ENCODE measurements around the gene MYCBP. TPM values are rescaled to one million over a fixed set of nuclear protein-coding genes. Genes with fewer than 3 reads are reported as not detected.

The MYCBP gene
- total and polyA plus RNA-seq, 8 donors = 2.2 to 111 (median 13.8) TPM

GRCh38 chr1:38834221-38834782 is 38.8 kb downstream of the MYCBP start:
- WGBS, 5 donors = 82 to 92% (median 85%) methylated on average over 3 of the region's 3 CpGs
- DNase-seq = no peak
- TF ChIP-seq POLR2AphosphoS5 (IDR thresholded peaks at IDR 0.05) (no peak), POLR2A (IDR thresholded peaks at IDR 0.05) (no peak), EP300 (IDR thresholded peaks at IDR 0.05) (no peak)
- TF ChIP-seq, protein P1, sequence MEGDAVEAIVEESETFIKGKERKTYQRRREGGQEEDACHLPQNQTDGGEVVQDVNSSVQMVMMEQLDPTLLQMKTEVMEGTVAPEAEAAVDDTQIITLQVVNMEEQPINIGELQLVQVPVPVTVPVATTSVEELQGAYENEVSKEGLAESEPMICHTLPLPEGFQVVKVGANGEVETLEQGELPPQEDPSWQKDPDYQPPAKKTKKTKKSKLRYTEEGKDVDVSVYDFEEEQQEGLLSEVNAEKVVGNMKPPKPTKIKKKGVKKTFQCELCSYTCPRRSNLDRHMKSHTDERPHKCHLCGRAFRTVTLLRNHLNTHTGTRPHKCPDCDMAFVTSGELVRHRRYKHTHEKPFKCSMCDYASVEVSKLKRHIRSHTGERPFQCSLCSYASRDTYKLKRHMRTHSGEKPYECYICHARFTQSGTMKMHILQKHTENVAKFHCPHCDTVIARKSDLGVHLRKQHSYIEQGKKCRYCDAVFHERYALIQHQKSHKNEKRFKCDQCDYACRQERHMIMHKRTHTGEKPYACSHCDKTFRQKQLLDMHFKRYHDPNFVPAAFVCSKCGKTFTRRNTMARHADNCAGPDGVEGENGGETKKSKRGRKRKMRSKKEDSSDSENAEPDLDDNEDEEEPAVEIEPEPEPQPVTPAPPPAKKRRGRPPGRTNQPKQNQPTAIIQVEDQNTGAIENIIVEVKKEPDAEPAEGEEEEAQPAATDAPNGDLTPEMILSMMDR (IDR thresholded peaks at IDR 0.05) = no peak

DNA sequence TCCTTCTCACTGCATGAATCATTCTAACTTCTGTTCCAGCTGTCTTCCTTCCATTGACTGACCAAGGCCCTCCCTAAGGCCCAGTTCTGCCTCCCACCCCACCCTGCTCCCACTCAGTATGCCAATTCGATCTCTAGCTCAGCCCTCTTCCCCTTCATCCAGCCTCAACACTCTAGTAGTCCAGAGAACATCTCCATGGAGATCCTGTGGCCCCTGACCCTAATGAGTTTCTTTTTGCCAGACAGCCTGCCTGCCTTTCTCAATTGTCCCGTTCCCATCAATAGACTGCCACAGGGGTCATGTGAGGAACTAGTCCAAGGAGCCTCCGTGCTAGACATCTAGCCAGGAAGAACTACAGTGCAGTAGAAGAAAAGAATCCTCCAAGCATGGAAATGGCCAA is 40.0 kb downstream of the MYCBP start:
- no peaks in the 10 kb centered on the region for H3K9me3 ChIP-seq
- DNase-seq = no peak
- H3K4me3 ChIP-seq = no peak overlapping the region
- WGBS, 5 donors = 59 to 71% (median 66%) methylated on average over 3 of the region's 3 CpGs
- peaks cover 4 to 13% (median 12%) of the 10 kb centered on the region in 4 donors for H3K36me3 ChIP-seq
- TF ChIP-seq POLR2AphosphoS5 (IDR thresholded peaks at IDR 0.05) (no peak), EP300 (IDR thresholded peaks at IDR 0.05) (no peak), POLR2A (IDR thresholded peaks at IDR 0.05) (no peak)
- TF ChIP-seq, protein P1 (IDR thresholded peaks at IDR 0.05) = no peak
- H3K27ac ChIP-seq = no peak overlapping the region
- peaks cover 0 to 8% (median 0%) of the 10 kb centered on the region in 3 donors for H3K27me3 ChIP-seq
- no peaks in the 10 kb centered on the region for H3K4me1 ChIP-seq
- intact Hi-C loops (cut with DNase I; ENCODE audit: low total_unique reads) = loop anchor here (10.0 kb wide), 1 partner anchor 808 kb away; no protein-coding TSS in a partner anchor

More at GRCh38 chr1:38834221-38834782, 38.8 kb downstream of the MYCBP start:
- peaks cover 0 to 5% (median 0%) of the 10 kb centered on the region in 3 donors for H3K27me3 ChIP-seq
- no peak overlapping the region for H3K4me3 ChIP-seq
- H3K9me3 ChIP-seq = no peaks in the 10 kb centered on the region
- peaks cover 14 to 24% (median 23%) of the 10 kb centered on the region in 4 donors for H3K36me3 ChIP-seq
- no peak overlapping the region for H3K27ac ChIP-seq
- no peaks in the 10 kb centered on the region for H3K4me1 ChIP-seq
- intact Hi-C loops (cut with DNase I; ENCODE audit: low total_unique reads) = loop anchor here (10.0 kb wide), 1 partner anchor 810 kb away; no protein-coding TSS in a partner anchor

DNA sequence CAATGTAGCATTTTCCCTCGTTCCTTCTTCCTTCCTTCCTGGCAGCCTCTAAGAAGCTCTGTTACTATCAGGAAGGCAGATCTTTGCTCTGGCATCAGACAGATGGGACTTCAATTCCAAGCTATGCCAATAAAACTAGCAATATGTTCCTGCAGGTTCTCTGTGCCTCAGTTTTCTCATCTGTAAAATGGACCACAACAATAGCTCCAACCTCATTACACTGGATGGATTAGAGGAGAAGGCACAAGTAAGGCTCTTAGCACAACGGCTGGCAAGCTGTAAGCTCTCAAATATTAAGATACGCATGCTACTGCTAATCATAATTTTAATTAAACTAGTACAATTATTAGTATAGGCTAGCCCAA is 40.8 kb downstream of the MYCBP start:
- WGBS, 5 donors = 75 to 90% (median 83%) methylated on average over 3 of the region's 3 CpGs
- intact Hi-C loops (cut with DNase I; ENCODE audit: low total_unique reads) = loop anchor here (10.0 kb wide), 1 partner anchor 808 kb away; no protein-coding TSS in a partner anchor

DNA sequence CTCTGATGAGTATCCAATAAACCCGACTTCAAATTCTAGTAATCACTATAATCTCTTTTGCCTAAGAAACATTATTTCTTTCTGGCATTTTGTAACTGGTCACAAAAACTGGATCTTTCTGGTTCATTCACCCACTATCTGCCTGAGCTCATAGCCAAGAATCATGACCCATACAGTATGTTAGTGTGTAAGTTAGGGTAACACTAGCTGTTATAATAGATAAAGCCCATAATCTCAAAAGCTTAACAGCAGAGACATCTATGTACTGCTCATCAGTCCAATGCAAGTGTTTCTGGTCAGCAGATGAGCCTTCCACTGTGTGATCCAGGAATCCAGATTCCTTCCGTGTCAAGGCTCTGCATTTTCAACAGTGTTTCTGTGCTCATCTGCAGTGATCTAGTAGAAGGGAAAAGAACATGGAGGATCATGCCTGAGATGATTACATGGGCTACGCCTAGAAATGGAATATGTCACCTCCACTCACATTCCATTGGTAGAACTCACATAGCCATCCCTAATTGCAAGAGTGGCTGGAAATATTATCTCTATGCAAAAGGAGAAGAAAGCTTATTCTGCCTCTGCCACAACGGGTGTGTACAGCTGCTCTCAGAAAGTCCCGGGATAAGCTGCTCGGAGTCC is 41.3 kb downstream of the MYCBP start:
- no peak for DNase-seq
- WGBS, 5 donors = 70 to 84% (median 75%) methylated on average over 6 of the region's 6 CpGs
- no peaks in the 10 kb centered on the region for H3K9me3 ChIP-seq
- H3K4me1 ChIP-seq = no peaks in the 10 kb centered on the region
- no peaks in the 10 kb centered on the region for H3K36me3 ChIP-seq
- H3K4me3 ChIP-seq = no peak overlapping the region
- peaks cover 0 to 8% (median 0%) of the 10 kb centered on the region in 3 donors for H3K27me3 ChIP-seq
- intact Hi-C loops (cut with DNase I; ENCODE audit: low total_unique reads) = loop anchor here (10.0 kb wide), 1 partner anchor 807 kb away; no protein-coding TSS in a partner anchor
- TF ChIP-seq EP300 (IDR thresholded peaks at IDR 0.05) = no peak
- H3K27ac ChIP-seq = no peak overlapping the region

More for the DNA sequence above, 40.8 kb downstream of the MYCBP start:
- TF ChIP-seq EP300 (IDR thresholded peaks at IDR 0.05) = no peak
- TF ChIP-seq POLR2A (IDR thresholded peaks at IDR 0.05) = no peak
- TF ChIP-seq, protein P1 (IDR thresholded peaks at IDR 0.05) = no peak
- Histone ChIP-seq H3K36me3 (peaks cover 0 to 5% (median 4%) of the 10 kb centered on the region in 4 donors), H3K4me1 (no peaks in the 10 kb centered on the region), H3K9me3 (no peaks in the 10 kb centered on the region), H3K27ac (no peak overlapping the region), H3K27me3 (peaks cover 0 to 8% (median 0%) of the 10 kb centered on the region in 3 donors), H3K4me3 (no peak overlapping the region)
- DNase-seq = no peak
